Small intestine (tissue), 7 donors: Measurements from ENCODE around the gene SLC15A4. TPM values are rescaled to one million over a fixed set of nuclear protein-coding genes. Genes with fewer than 3 reads are reported as not detected.
"Not testable (repeated sequence)": the region's sequence is repeated elsewhere in the genome, so short reads cannot be mapped to it uniquely, and the experiment has no call there.

Experiments
- DNase-seq, 2 donors: peaks; one replicate each; pipeline versions ENCODE4 v3.0.0 to v3.0.0-alpha.2; 2013
- FAIRE-seq: peaks from 2 replicates; lab custom pipeline; 2012; peaks lifted over from hg19 to GRCh38; lab: Jason Lieb, UNC
- H3K27ac ChIP-seq, 3 donors: one replicate each; pipeline ENCODE4 v1.5.1; 2013; ENCODE audit warnings: low read length in 2 of 3, mild to moderate bottlenecking in 2 of 3, control low read depth in 1 of 3, inconsistent platforms in 1 of 3, low read depth in 1 of 3, moderate library complexity in 1 of 3
- H3K27me3 ChIP-seq, 3 donors: one replicate each; pipeline ENCODE4 v1.6.1; 2013; ENCODE audit warnings: low read length in 3 of 3, inconsistent platforms in 1 of 3; ENCODE audit not compliant: control insufficient read depth in 3 of 3, insufficient read depth in 3 of 3
- H3K36me3 ChIP-seq, 3 donors: one replicate each; pipeline ENCODE4 v1.6.1; 2013; ENCODE audit warnings: low read length in 3 of 3, inconsistent platforms in 1 of 3, low read depth in 1 of 3, mild to moderate bottlenecking in 1 of 3, moderate library complexity in 1 of 3; ENCODE audit not compliant: control insufficient read depth in 3 of 3, insufficient read depth in 2 of 3
- H3K4me1 ChIP-seq, 3 donors: one replicate each; pipeline ENCODE4 v1.6.1; 2013; ENCODE audit warnings: low read length in 2 of 3, inconsistent platforms in 1 of 3, low read depth in 1 of 3, mild to moderate bottlenecking in 1 of 3, moderate library complexity in 1 of 3; ENCODE audit not compliant: control insufficient read depth in 3 of 3, insufficient read depth in 2 of 3
- H3K4me3 ChIP-seq, 3 donors: one replicate each; pipeline ENCODE4 v1.5.1; 2013; ENCODE audit warnings: low read length in 3 of 3, control low read depth in 1 of 3, inconsistent platforms in 1 of 3, low read depth in 1 of 3, mild to moderate bottlenecking in 1 of 3, moderate library complexity in 1 of 3
- H3K9me3 ChIP-seq, 2 donors: one replicate each; pipeline ENCODE4 v1.6.1; 2013; ENCODE audit warnings: low read depth in 1 of 2, low read length in 1 of 2; ENCODE audit not compliant: control insufficient read depth in 2 of 2, insufficient read depth in 1 of 2
- WGBS, 3 donors: extraction: QIAGEN DNeasy Blood & Tissue Kit; methylation state at CpG; one replicate each; pipeline ENCODE4 v1.1.7; 2013; 5-methylcytosine and 5-hydroxymethylcytosine counted together
- polyA plus RNA-seq, 4 donors: library from polyadenylated mRNA; stranded (reverse) in 3 of 4; unstranded in 1 of 4; fragments of 200-250 nt in 3 of 4; fragments of 120-200 nt in 1 of 4; gene quantifications; one replicate each; pipeline versions ENCODE4 v1.2.1 to v1.2.3, GENCODE V29; 2013
- donor health status: healthy with polysubstance abuse.
- donor health status: control.
- donor health status: control.
- donor health status: Bipolar disorder and iron deficiency.
- donor health status: healthy.

SLC15A4 gene
- polyA plus RNA-seq, 4 donors, result 6.5 to 18.0 (median 8.5) TPM

DNA sequence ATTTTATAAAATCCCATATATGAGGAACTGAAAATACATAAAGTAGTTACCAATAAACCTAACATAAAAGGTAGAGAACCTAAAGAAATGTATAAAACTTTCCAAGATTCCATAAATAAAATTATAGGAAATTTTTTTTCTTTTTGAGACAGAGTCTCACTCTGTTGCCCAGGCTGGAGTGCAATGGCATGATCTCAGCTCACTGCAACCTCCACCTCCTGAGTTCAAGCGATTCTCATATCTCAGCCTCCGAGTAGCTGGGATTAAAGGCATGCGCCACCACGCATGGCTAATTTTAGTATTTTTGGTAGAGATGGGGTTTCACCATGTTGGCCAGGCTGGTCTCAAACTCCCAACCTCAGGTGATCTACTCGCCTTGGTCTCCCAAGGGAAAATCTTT is 18.4 kb downstream of the SLC15A4 start:
- not testable (repeated sequence) for H3K9me3 ChIP-seq, H3K27me3 ChIP-seq, H3K4me1 ChIP-seq, H3K4me3 ChIP-seq, DNase-seq, FAIRE-seq, H3K27ac ChIP-seq
- H3K36me3 ChIP-seq, result peaks cover 7 to 43% (median 8%) of the 10 kb centered on the region in 3 donors
- WGBS, 3 donors, result 95 to 98% (median 96%) methylated on average over 5 of the region's 5 CpGs

DNA sequence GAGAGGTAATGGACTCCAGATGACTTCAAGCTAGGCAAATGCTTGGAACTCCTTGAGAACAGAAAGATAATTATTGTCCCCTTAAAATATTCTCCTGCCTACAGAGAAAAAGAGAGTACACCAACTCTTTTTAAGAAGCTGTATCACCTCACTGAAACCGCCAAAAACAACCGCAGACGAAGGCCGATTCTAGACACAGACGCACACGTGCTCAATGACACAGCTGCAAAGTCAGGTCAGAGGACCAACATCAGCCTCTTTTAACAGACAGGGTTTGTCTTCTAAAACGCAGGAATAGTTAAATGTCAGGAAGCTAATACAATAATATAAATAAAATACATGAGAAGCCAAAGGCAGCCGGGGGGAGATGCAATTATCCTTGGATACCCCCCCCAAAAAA is 19.0 kb downstream of the SLC15A4 start:
- no peaks in the 10 kb centered on the region for H3K4me1 ChIP-seq
- no peaks in the 10 kb centered on the region for H3K27me3 ChIP-seq
- WGBS, 3 donors, result 97 to 99% (median 98%) methylated on average over 8 of the region's 8 CpGs
- no peak overlapping the region for H3K27ac ChIP-seq
- H3K36me3 ChIP-seq, result peaks cover 8 to 48% (median 11%) of the 10 kb centered on the region in 3 donors
- H3K4me3 ChIP-seq, result no peak overlapping the region
- FAIRE-seq (no peak), DNase-seq (no peak)
- H3K9me3 ChIP-seq, result peaks cover 0 to 4% of the 10 kb centered on the region in 2 donors

DNA sequence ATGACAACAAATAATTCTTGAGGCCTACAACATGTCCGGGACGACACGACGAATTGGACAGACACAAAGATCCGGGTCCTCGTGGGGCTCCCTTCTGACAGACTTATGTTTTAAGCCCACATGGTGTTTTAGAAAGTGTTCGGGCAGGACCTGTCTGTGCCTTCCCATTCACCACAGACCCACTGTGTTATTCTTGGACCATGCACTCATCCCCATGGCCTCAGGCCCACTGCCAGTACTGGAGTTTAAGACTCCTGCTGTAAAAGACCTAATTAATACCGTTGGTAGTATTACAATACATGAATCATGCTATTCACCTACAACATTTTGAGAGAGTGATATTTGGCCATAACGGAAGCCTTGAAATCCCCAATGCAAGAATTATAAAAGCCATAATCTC is 20.0 kb downstream of the SLC15A4 start:
- FAIRE-seq (no peak), DNase-seq (no peak)
- Histone ChIP-seq H3K4me3 (no peak overlapping the region), H3K9me3 (peaks cover 0 to 4% of the 10 kb centered on the region in 2 donors), H3K27ac (no peak overlapping the region), H3K4me1 (no peaks in the 10 kb centered on the region), H3K36me3 (peaks cover 7 to 54% (median 13%) of the 10 kb centered on the region in 3 donors), H3K27me3 (no peaks in the 10 kb centered on the region)
- WGBS, 3 donors, result 98 to 99% (median 98%) methylated on average over 9 of the region's 9 CpGs

DNA sequence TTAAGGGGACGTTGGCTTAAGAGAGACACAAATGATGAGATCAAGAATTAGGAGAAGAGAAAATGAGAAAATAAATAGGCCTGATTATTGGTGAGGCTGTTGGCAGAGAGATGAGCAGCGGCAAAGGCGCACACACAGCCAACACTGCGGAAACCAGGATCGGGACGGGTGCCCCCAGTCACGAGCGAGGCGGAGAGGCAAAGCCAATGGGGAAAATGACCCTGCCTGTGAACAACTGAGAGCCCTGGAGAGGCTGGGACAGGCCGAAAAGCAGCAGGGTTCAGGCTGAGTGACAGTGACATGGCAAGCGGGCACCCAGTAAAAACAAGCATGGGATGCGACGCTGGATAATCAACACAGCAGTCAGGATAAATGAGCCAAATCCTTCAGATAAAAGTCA is 21.0 kb downstream of the SLC15A4 start:
- WGBS, 3 donors, result 89 to 95% (median 92%) methylated on average over 12 to 13 of the region's 13 CpGs
- Histone ChIP-seq H3K4me3 (no peak overlapping the region), H3K27me3 (no peaks in the 10 kb centered on the region), H3K36me3 (peaks cover 3 to 55% (median 13%) of the 10 kb centered on the region in 3 donors), H3K27ac (no peak overlapping the region), H3K4me1 (no peaks in the 10 kb centered on the region), H3K9me3 (peaks cover 0 to 4% of the 10 kb centered on the region in 2 donors)
- DNase-seq (no peak), FAIRE-seq (no peak)

DNA sequence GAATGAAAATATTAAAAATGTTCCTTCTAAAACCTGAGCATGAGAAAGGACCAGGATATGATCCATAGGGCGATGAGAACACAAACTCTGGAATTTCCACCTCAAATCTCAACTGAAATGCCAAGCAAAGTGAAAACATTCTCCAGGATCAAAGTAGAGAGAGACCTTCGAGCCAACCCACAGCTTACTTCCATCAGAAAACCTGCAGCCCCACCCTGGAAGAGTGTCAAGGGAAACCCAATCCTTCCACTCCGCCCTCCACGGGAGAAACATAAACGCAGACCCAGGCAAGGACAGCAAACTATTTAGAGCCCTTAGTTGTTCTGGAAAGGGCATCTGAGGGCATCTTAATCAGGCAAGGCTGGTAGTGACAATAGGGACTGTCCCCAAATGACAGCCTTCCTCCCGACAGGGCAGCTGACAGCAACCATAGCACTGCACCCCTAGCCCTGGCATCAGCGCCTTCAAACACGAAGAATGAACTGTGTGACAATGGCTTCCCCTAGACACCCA is 21.8 kb downstream of the SLC15A4 start:
- no peaks in the 10 kb centered on the region for H3K27me3 ChIP-seq
- H3K4me1 ChIP-seq, result no peaks in the 10 kb centered on the region
- peaks cover 6 to 58% (median 12%) of the 10 kb centered on the region in 3 donors for H3K36me3 ChIP-seq
- DNase-seq (no peak), FAIRE-seq (no peak)
- no peak overlapping the region for H3K27ac ChIP-seq
- no peak overlapping the region for H3K4me3 ChIP-seq
- peaks cover 0 to 4% of the 10 kb centered on the region in 2 donors for H3K9me3 ChIP-seq
- WGBS, 3 donors, result 67 to 78% (median 73%) methylated on average over 8 of the region's 8 CpGs

DNA sequence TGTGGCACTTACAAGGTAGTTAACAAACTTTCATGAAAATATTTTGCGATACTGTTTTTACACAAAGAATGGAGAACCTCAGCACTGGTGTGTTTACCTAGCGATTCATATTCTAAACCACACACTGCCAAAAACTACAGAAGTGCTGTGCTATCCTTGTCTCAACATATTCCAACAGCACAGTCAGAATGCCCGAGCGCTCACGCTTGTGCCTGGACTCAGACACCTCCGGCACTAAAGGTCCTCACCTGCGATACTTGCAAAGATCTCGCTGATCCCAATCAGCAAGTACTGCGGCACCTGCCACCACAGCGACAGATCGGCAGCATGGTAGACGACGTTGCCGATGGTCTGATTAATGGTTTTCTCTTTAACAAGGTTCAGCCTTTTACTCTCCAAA is 23.2 kb downstream of the SLC15A4 start:
- 96 to 98% (median 96%) methylated on average over 14 of the region's 14 CpGs for WGBS, 3 donors
- no peaks in the 10 kb centered on the region for H3K27me3 ChIP-seq
- no peak for FAIRE-seq
- no peaks in the 10 kb centered on the region for H3K4me1 ChIP-seq
- DNase-seq, result no peak
- no peak overlapping the region for H3K27ac ChIP-seq
- peaks cover 8 to 62% (median 15%) of the 10 kb centered on the region in 3 donors for H3K36me3 ChIP-seq
- H3K9me3 ChIP-seq, result peaks cover 0 to 4% of the 10 kb centered on the region in 2 donors
- no peak overlapping the region for H3K4me3 ChIP-seq

DNA sequence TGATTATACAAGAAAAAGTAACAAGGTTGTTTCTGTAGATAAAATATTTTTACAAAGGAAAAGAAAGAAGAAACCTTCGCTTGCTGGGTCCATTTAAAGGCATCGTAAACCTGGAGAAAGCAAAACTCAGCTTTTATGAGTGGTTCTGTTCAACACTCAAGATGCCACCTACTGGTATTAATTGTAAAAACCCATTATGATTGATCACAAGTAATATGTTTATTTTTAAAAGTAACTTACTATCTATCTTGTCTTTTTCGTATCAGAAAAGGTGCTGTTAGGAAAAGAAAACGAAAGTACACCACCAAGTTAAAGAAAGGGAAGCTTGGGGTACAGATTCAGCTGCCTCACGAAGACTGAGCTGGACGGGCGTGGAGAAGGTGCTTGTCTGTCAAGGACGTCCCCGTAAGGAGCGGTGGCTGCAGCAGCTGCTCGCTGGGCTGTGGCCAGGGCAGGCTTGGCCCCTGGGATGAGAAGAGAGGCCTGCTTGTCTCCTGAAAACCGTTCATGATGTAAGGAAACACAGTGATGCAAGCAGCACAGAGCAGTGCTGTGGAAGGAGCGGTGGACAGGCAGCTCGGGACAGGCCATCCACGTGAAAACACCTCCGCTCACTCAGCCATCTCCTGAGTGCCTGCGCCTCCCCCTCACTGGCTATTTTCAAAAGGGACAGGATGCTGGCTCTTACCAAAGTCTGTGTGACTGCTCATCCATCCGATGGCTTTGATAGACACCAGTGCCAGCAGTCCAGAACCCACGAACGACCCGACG is 25.0 kb downstream of the SLC15A4 start:
- Histone ChIP-seq H3K4me3 (no peak overlapping the region), H3K27me3 (no peaks in the 10 kb centered on the region), H3K36me3 (peaks cover 14 to 65% (median 19%) of the 10 kb centered on the region in 3 donors), H3K27ac (no peak overlapping the region), H3K9me3 (no peaks in the 10 kb centered on the region), H3K4me1 (no peaks in the 10 kb centered on the region)
- WGBS, 3 donors, result 74 to 81% (median 77%) methylated on average over 21 to 22 of the region's 22 CpGs
- FAIRE-seq, result no peak
- DNase-seq, result no peak

DNA sequence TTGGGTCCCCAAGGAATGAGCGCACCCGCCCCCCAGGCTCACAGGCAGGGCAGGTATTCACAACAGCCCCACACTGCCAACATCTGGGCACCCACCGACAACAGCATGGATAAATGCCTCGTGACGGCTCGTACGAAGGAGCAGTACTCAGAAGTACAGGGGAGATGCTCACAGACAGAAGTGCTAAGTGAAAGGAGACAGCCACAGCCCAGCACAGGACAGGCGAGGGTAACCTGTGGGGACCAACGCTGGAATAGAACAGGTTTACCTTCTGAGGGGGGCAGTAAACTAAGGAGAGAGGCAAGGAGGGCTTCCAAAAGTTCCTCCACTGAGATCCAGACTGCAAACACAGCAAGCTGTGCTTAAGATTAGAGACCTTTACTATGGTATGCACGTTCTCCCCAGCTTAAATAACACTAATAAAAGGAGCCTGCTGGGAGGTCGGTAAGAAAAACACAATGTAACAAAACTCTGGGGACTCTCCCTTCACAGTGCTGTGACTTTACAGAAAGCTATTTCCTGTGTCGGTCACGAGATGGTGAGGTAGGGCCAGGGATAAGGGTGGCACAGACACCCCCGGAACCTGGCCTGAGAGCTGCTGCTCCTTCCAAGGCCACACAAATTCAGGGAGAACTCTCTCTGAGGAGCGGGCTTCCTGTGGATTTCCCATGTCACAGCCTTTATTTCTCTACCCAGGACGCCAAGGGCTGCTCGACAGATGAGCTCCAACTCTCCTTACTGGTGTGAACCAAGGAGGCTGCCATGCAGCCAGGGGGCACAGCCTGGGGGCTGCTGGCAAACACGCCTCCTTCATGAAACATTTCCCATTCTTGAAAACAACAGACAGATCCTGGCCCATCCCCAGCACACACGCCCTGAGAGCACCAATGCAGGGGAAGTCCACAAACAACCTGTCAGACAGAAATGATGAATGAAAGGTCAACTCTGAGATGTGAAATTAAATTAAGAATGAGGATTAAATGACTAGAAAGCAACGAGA is 26.3 kb downstream of the SLC15A4 start:
- Histone ChIP-seq H3K36me3 (peaks cover 16 to 65% (median 24%) of the 10 kb centered on the region in 3 donors), H3K27ac (no peak overlapping the region), H3K27me3 (no peaks in the 10 kb centered on the region), H3K4me1 (no peaks in the 10 kb centered on the region), H3K4me3 (no peak overlapping the region), H3K9me3 (no peaks in the 10 kb centered on the region)
- DNase-seq, result no peak
- WGBS, 3 donors, result 79 to 85% (median 80%) methylated on average over 20 of the region's 20 CpGs
- no peak for FAIRE-seq
